GOT3 (cell line): ENCODE results near the gene ITIH5.
A peak's percentile ranks its signal among the peaks of the same experiment; 100 is the strongest.

ENCODE experiments used
- DNase-seq: peaks from one replicate; lab custom pipeline; 2025; ENCODE audit warnings: mixed read lengths; lab: John Stamatoyannopoulos, UW

ITIH5 gene

GRCh38 chr10:7626283-7626682, 40.5 kb downstream of the ITIH5 start:
- DNase-seq = no peak

- no peak for DNase-seq
Measured at GRCh38 chr10:7625836-7626235, 40.9 kb downstream of the ITIH5 start.

- no peak for DNase-seq
Measured at GRCh38 chr10:7625009-7625408, 41.8 kb downstream of the ITIH5 start.

- no peak for DNase-seq
Measured at GRCh38 chr10:7622969-7623368, 43.8 kb downstream of the ITIH5 start.

GRCh38 chr10:7618461-7618860, 48.3 kb downstream of the ITIH5 start:
- no peak for DNase-seq

- no peak for DNase-seq
Measured at GRCh38 chr10:7611909-7612308, 54.9 kb downstream of the ITIH5 start.

- peak; percentile 69 for DNase-seq
Measured at GRCh38 chr10:7610651-7611389, 55.9 kb downstream of the ITIH5 start.

- no peak for DNase-seq
Measured at GRCh38 chr10:7610026-7610425, 56.7 kb downstream of the ITIH5 start.

- DNase-seq = no peak
Measured at GRCh38 chr10:7609556-7609955, 57.2 kb downstream of the ITIH5 start.

- no peak for DNase-seq
Measured at GRCh38 chr10:7608001-7608400, 58.8 kb downstream of the ITIH5 start.

- DNase-seq = no peak
Measured at GRCh38 chr10:7606951-7607404, 59.8 kb downstream of the ITIH5 start.

- DNase-seq = no peak
Measured at GRCh38 chr10:7605565-7606295, 61.0 kb downstream of the ITIH5 start.

GRCh38 chr10:7601023-7601656, 65.6 kb downstream of the ITIH5 start:
- no peak for DNase-seq

- no peak for DNase-seq
Measured at GRCh38 chr10:7598771-7599170, 68.0 kb downstream of the ITIH5 start.

GRCh38 chr10:7596356-7596755, 70.4 kb downstream of the ITIH5 start:
- DNase-seq = no peak

GRCh38 chr10:7593905-7594304, 72.9 kb downstream of the ITIH5 start:
- no peak for DNase-seq

GRCh38 chr10:7593063-7593462, 73.7 kb downstream of the ITIH5 start:
- no peak for DNase-seq

- no peak for DNase-seq
Measured at GRCh38 chr10:7592627-7593026, 74.1 kb downstream of the ITIH5 start.

- DNase-seq = no peak
Measured at GRCh38 chr10:7590271-7590670, 76.5 kb downstream of the ITIH5 start.

GRCh38 chr10:7589748-7590147, 77.0 kb downstream of the ITIH5 start:
- no peak for DNase-seq

- no peak for DNase-seq
Measured at GRCh38 chr10:7587865-7588188, 78.9 kb downstream of the ITIH5 start.

- no peak for DNase-seq
Measured at GRCh38 chr10:7587168-7587864, 79.5 kb downstream of the ITIH5 start.

GRCh38 chr10:7585228-7585627, 81.5 kb downstream of the ITIH5 start:
- DNase-seq = no peak
